T-helper 2 cell treated with Interferon-gamma antibody and Interleukin-4, amounts not matched to agents 100 ng/mL and 5 ng/mL, for 36 hours (primary cell): ENCODE data around the gene AEN. TPM values are rescaled to one million over a fixed set of nuclear protein-coding genes. Genes with fewer than 3 reads are reported as not detected.
"Not testable (repeated sequence)": the region's sequence is repeated elsewhere in the genome, so short reads cannot be mapped to it uniquely, and the experiment has no call there.

ENCODE experiments used
- intact Hi-C: fragments of 100-400 bp; cut with micrococcal nuclease; formaldehyde crosslinking; loops from one replicate; pipeline ENCODE4 v1.15.1; 2023
- total RNA-seq: library from RNA; stranded (reverse); gene quantifications from 2 replicates; pipeline ENCODE4 v1.2.3, GENCODE V29; 2022

Gene AEN
- total RNA-seq, 1 donor from 2014 or later, result 53.4 TPM

GRCh38 chr15:88630141-88630721, 9.1 kb downstream of the AEN start:
- intact Hi-C loops, result no loop called here

GRCh38 chr15:88630798-88631463, 9.8 kb downstream of the AEN start:
- intact Hi-C loops, result no loop called here

- intact Hi-C loops, result no loop called here
Measured at GRCh38 chr15:88631464-88632028, 10.4 kb downstream of the AEN start.

GRCh38 chr15:88632797-88633196, 11.7 kb downstream of the AEN start:
- intact Hi-C loops, result not testable (repeated sequence)

GRCh38 chr15:88634449-88634848, 13.3 kb downstream of the AEN start:
- intact Hi-C loops, result no loop called here

GRCh38 chr15:88635318-88635717, 14.2 kb downstream of the AEN start:
- intact Hi-C loops, result loop anchor here (1.0 kb wide), 1 partner anchor 8 kb away; no protein-coding TSS in a partner anchor

- intact Hi-C loops, result no loop called here
Measured at GRCh38 chr15:88636050-88636449, 14.9 kb downstream of the AEN start.

- intact Hi-C loops, result no loop called here
Measured at GRCh38 chr15:88636654-88637053, 15.5 kb downstream of the AEN start.

GRCh38 chr15:88637436-88637835, 16.3 kb downstream of the AEN start:
- intact Hi-C loops, result no loop called here

- intact Hi-C loops, result loop anchor here (1.0 kb wide), 2 partner anchors 92 to 171 kb away; partner anchors contain the start of genes DET1, MRPL46 and MRPS11
Measured at GRCh38 chr15:88637841-88638625, 16.9 kb downstream of the AEN start.

GRCh38 chr15:88638626-88639372, 17.7 kb downstream of the AEN start, which contains the start of gene ISG20:
TSS of gene ISG20 (plus strand) at chr15:88639016. CDS start at chr15:88639367, 351 bp downstream.
- intact Hi-C loops, result loop anchor here (1.0 kb wide), 2 partner anchors 92 to 171 kb away; partner anchors contain the start of genes DET1, MRPL46 and MRPS11

GRCh38 chr15:88641959-88642452, 20.9 kb downstream of the AEN start:
- intact Hi-C loops, result no loop called here

GRCh38 chr15:88642514-88642913, 21.4 kb downstream of the AEN start:
- intact Hi-C loops, result not testable (repeated sequence)

- intact Hi-C loops, result no loop called here
Measured at GRCh38 chr15:88644741-88645140, 23.6 kb downstream of the AEN start.

- intact Hi-C loops, result no loop called here
Measured at GRCh38 chr15:88645171-88646087, 24.3 kb downstream of the AEN start.

GRCh38 chr15:88646088-88646405, 24.9 kb downstream of the AEN start:
- intact Hi-C loops, result no loop called here

GRCh38 chr15:88646951-88647350, 25.8 kb downstream of the AEN start:
- intact Hi-C loops, result no loop called here

GRCh38 chr15:88647351-88648105, 26.4 kb downstream of the AEN start:
- intact Hi-C loops, result no loop called here
